Mucosa of gallbladder (tissue), 1 donor: ENCODE data around the gene HMGB4. TPM values are rescaled to one million over a fixed set of nuclear protein-coding genes. Genes with fewer than 3 reads are reported as not detected.

ENCODE experiments used
- DNase-seq: peaks from one replicate; pipeline ENCODE4 v3.0.0-alpha.2; 2020; ENCODE audit warnings: low spot score
- total RNA-seq: library from RNA; stranded (reverse); gene quantifications from one replicate; pipeline ENCODE4 v1.2.1, GENCODE V29; 2021
- donor health status: DM: no; HTN: no; CAD: no.

The HMGB4 gene
- total RNA-seq, 1 donor from 2014 or later, result not detected

DNA sequence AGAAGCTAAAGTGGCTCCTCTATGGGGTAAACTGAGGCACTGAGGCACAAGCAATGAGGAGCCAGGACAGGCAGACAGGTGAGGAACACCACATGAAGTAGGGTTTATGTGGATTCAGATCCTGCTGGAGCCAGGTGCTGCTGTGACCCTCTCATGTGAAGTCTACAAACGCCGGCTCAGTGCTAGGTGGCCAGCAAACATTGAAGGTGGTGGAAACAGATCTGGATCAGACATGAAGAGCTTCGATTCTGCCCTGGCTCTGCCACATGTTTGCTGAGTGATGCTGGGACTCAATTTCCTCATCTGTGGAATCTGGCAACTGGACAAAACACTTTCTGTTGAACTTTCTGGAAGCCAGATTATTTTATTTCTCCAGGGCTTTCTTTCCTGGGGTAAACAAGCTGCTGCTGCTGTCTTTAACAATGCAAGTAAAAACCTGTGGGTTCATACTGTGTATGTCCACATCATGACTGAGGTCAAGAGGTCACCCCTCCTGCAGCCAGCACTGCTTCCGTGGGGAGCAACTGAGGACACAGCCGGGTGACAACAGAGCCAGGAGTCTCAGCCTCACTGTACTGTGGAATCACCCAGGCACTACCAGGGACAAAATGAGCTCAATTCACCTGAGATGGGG lies 33.3 kb downstream of the HMGB4 start:
- no peak for DNase-seq

DNA sequence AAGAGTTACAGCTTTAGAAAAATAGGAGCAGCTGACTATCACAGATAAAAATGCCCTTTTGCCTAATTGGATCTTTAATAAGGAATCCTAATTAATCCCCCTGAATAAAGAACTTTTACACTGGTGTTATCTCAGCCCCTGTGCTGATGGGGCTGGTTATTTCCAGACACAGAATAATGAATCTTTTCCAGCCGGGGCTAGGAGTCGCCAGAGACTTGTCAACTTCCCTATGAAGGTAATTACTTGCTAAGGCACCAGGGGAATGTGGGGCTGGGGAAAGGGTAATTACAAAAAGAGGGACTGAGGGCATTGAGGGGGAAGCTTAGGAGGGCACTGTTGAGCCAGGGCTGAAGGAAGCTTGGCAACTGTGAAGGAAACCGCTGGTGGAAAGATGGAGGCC lies 34.5 kb downstream of the HMGB4 start:
- no peak for DNase-seq

DNA sequence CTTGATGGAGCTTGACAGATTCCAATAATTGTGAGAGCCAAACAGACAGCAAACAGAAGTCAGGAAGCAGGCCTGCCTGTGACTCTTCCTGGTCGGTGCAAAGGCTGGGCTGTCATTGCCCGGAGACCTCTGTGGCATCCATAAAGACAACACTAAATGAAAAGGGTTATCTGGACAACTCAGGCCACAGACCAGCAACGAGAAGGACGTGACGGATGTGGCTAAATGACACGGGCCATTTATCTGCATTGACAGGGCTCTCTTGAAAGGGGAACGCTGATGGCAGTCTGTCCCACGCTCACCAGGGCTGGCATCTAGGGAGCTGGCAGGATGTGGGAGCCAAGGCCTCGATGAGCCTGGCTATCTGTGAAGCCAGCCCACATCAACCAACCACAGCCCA lies 35.0 kb downstream of the HMGB4 start:
- no peak for DNase-seq

DNA sequence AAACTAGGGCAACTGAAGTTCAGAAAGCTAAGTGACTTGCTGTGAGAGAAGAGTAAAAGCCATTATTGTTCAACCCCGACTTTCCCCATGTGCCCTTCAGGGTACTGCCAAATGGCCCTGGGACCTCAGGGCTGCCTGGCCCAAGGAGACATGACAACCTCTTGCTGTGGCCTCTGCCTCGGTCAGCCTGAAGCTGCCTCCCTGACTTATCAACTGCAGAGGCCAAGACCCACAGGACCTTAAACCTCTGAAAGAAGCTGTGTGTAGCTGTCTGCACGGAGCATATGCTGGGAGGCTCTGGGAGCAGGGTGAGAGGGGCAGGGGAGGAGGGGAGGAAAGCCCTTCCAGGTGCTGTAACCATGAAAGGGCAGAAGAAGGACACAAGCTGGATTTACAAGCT lies 35.9 kb downstream of the HMGB4 start:
- no peak for DNase-seq

DNA sequence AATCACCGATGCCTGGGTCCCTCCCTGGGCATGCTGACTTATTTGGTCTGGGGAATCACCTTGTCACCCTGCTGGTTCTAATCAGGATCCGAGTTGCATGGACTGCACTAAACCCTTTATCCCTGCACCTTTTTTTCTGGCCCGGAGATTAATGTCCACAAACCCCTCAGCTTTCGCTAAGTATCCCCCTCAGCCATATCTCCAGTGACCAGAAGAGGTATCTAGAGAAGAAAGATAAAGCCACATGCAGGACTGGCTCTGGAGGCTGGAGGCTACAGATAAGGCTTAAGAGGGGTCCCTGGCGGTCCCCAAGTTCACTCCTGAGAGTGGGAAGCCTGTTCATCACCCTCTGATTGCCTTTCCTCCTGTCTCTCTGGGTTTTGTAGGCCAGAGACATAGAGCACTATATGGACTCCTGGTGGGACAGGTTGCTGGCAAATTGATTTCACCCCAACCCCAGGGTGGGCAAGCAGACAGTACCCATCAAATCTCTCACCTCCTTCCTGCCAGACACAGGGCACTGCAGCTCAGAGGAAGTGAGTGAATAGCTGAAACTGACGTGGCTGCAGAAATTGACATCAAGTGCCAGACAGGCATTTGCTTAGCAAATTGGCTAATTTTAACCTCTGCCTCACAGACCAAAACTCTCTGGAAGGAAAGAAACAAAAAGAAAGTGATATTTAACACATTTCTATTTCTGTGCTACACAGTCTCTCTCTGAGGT lies 38.8 kb downstream of the HMGB4 start:
- no peak for DNase-seq

DNA sequence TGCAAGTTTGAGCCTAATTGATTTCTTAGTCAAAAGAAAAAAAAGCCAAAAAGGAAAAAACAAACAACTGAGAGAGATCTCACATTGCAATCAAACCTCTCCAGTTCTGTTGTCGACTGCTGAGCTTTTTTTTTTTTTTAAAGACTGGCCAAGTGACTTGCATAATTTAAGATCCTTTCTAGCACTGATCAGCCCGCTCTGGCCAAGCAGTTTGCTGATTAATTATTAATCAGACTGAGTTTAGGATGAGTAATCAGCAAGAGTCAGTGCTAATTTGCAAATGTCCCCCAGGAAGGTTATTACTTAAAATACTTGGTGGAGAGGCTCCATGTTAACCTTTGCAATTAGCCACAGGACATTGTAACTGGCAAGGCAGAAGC lies 39.3 kb downstream of the HMGB4 start:
- DNase-seq, result no peak

DNA sequence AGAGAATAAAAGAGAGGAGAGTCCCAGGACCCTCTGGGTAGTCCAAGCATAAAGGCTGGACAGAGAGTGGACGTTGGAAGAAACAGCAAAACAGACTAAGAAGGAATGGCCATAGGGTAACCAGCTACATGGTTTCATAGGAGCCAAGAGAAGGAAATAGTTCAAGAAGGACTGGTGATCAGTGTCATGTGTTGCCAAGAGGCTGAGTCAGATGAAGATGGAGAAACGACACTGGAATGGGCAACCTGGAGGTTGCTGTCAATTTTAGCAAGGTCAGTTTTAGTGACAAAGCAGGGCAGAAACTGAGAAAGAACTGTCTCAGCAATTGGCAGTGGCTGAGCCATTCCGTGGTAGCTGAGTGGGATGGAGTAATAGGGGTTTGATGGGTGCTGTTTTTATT lies 41.4 kb downstream of the HMGB4 start:
- DNase-seq, result no peak

DNA sequence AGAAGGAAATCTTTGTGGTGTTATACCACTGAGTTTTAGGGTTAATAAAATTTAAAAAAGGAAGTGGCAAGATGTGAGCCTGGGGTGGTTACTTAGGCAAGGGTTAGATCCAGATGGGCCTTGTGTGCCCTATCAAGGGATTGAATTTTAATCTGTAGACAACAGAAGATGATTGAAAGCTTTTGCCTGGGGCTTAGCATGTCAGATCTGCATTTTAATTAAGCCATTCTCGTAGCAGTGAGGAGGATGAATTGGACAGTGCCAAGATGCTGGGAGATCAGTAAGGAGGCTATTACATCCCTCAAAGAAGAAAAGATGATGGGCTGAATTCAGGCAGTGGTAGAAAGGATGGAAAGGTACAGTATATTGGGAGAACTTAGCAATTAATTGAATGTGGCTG lies 42.3 kb downstream of the HMGB4 start:
- DNase-seq, result no peak

DNA sequence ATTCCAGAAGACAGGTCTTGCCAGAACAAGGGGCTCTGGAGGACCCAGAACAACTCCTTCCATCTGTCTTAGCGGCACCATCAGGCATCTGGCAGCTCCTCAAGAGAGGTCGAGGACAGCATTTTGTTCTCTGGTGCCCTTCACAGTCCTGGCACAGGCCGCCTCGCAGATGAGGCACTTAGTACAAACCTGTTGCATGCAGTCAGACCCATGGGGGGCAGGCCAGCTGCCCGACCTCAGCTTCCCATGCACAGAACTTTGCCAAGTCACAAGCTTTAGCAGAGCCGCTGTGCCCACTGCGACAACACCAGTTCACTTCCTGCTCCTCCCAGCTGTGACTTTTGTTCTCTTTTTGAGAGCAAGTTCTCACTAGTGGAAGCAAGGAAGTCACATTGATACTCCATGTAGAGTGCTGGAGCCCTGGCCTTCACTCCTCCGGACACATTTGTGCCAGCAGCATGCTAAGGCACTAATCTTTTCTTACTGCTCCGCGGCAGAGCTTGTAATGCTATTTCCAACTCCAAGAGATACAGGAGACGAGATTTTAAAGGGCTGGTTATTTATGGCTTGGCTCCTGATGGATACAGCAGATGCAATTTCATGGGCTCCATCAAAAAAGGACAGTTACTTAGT lies 44.6 kb downstream of the HMGB4 start:
- DNase-seq, result no peak
